Ishikawa (cell line): ENCODE data around the gene TAF4.

ENCODE experiments used
- CEBPB ChIP-seq: IDR thresholded peaks from 2 replicates; pipeline ENCODE4 v1.6.1; 2012
- CREB1 ChIP-seq: IDR thresholded peaks from 2 replicates; pipeline ENCODE4 v1.6.1; 2012; ENCODE audit warnings: low read depth
- EGR1 ChIP-seq: IDR thresholded peaks from 2 replicates; pipeline ENCODE4 v1.6.1; 2012
- EP300 ChIP-seq: IDR thresholded peaks from 2 replicates; pipeline ENCODE4 v1.6.1; 2012; ENCODE audit warnings: borderline replicate concordance
- FOXM1 ChIP-seq: IDR thresholded peaks from 2 replicates; pipeline ENCODE4 v1.6.1; 2012; ENCODE audit warnings: low read depth, borderline replicate concordance
- MAX ChIP-seq: IDR thresholded peaks from 2 replicates; pipeline ENCODE4 v1.6.1; 2012
- NFIC ChIP-seq: IDR thresholded peaks from 2 replicates; pipeline ENCODE4 v1.6.1; 2012
- RAD21 ChIP-seq: IDR thresholded peaks from 2 replicates; pipeline ENCODE4 v1.6.1; 2012; ENCODE audit warnings: low read depth
- REST ChIP-seq: IDR thresholded peaks from 2 replicates; pipeline ENCODE4 v1.6.1; 2012; ENCODE audit warnings: low read depth, mild to moderate bottlenecking
- TAF1 ChIP-seq: IDR thresholded peaks from 2 replicates; pipeline ENCODE4 v1.6.1; 2012; ENCODE audit warnings: low read depth, mild to moderate bottlenecking
- TCF12 ChIP-seq: IDR thresholded peaks from 2 replicates; pipeline ENCODE4 v1.6.1; 2012; ENCODE audit warnings: low read depth
- TEAD4 ChIP-seq: IDR thresholded peaks from 2 replicates; pipeline ENCODE4 v1.6.1; 2012
- USF1 ChIP-seq: IDR thresholded peaks from 2 replicates; pipeline ENCODE4 v1.6.1; 2012
- YY1 ChIP-seq: IDR thresholded peaks from 2 replicates; pipeline ENCODE4 v1.6.1; 2012; ENCODE audit warnings: low read depth
- ZBTB7A ChIP-seq: IDR thresholded peaks from 2 replicates; pipeline ENCODE4 v1.6.1; 2012; ENCODE audit warnings: low read depth

Gene TAF4

GRCh38 chr20:62030357-62030756, 35.3 kb downstream of the TAF4 start:
- TF ChIP-seq TAF1 (no peak), CEBPB (no peak), RAD21 (no peak), MAX (no peak), FOXM1 (no peak), CREB1 (no peak), EP300 (no peak), YY1 (no peak), ZBTB7A (no peak)

- TF ChIP-seq TCF12 (no peak), YY1 (no peak), NFIC (no peak), ZBTB7A (no peak), REST (no peak), EP300 (no peak), TAF1 (no peak)
These were observed 35.7 kb downstream of the TAF4 start for GRCh38 chr20:62029949-62030348.

- no peak for TF ChIP-seq MAX
- TF ChIP-seq EGR1: no peak
- no peak for TF ChIP-seq TAF1
These were observed 36.4 kb downstream of the TAF4 start for GRCh38 chr20:62029296-62029695.

GRCh38 chr20:62028384-62028783, 37.3 kb downstream of the TAF4 start:
- no peak for TF ChIP-seq CREB1
- no peak for TF ChIP-seq MAX
- TF ChIP-seq TEAD4: no peak
- no peak for TF ChIP-seq FOXM1
- no peak for TF ChIP-seq ZBTB7A
- TF ChIP-seq CEBPB: no peak
- TF ChIP-seq TCF12: no peak
- TF ChIP-seq REST: no peak
- no peak for TF ChIP-seq NFIC
- TF ChIP-seq USF1: no peak
- TF ChIP-seq RAD21: no peak
- no peak for TF ChIP-seq TAF1
- no peak for TF ChIP-seq EP300
- no peak for TF ChIP-seq EGR1
- TF ChIP-seq YY1: no peak

- no peak for TF ChIP-seq USF1
- TF ChIP-seq RAD21: no peak
- TF ChIP-seq MAX: no peak
- no peak for TF ChIP-seq TCF12
- TF ChIP-seq NFIC: no peak
- no peak for TF ChIP-seq EGR1
- no peak for TF ChIP-seq ZBTB7A
- TF ChIP-seq CREB1: no peak
These were observed 37.9 kb downstream of the TAF4 start for GRCh38 chr20:62027698-62028321.

- no peak for TF ChIP-seq TAF1
- no peak for TF ChIP-seq CREB1
- no peak for TF ChIP-seq RAD21
- no peak for TF ChIP-seq NFIC
- no peak for TF ChIP-seq YY1
- no peak for TF ChIP-seq REST
- TF ChIP-seq ZBTB7A: no peak
- no peak for TF ChIP-seq CEBPB
- no peak for TF ChIP-seq USF1
- TF ChIP-seq EP300: no peak
- no peak for TF ChIP-seq FOXM1
- no peak for TF ChIP-seq EGR1
- TF ChIP-seq TEAD4: no peak
- TF ChIP-seq TCF12: no peak
- no peak for TF ChIP-seq MAX
These were observed 38.6 kb downstream of the TAF4 start for GRCh38 chr20:62027116-62027515.
